ENCODE results near the gene FGF8.
A peak's percentile ranks its signal among the peaks of the same experiment; 100 is the strongest.

The FGF8 gene

GRCh38 chr10:101775273-101776160, at the start of gene FGF8:
Gene FGF8 (minus strand): TSS chr10:101776114. CDS start chr10:101775900, 214 bp downstream.
- no peak for TF ChIP-seq CTCF (IDR thresholded peaks at IDR 0.05; ENCODE audit: control insufficient read depth, insufficient read depth, low read depth, low read length, missing control alignments)
- no peak for DNase-seq (ENCODE audit: low read depth)
- H3K4me3 ChIP-seq (ENCODE audit: control insufficient read depth, low read depth, low read length), result no peak within 1 kb of the TSS

- no peak for TF ChIP-seq CTCF (IDR thresholded peaks at IDR 0.05; ENCODE audit: control insufficient read depth, insufficient read depth, low read depth, low read length, missing control alignments)
- no peak for DNase-seq (ENCODE audit: low read depth)
- H3K4me3 ChIP-seq (ENCODE audit: control insufficient read depth, low read depth, low read length), result no peak overlapping the region
Measured at GRCh38 chr10:101824736-101825135, 48.8 kb upstream of the FGF8 start.

GRCh38 chr10:101818872-101819633, 43.1 kb upstream of the FGF8 start:
- H3K4me3 ChIP-seq (ENCODE audit: control insufficient read depth, low read depth, low read length), result peak overlapping the region; percentile 14
- DNase-seq (ENCODE audit: low read depth), result no peak
- TF ChIP-seq CTCF (IDR thresholded peaks at IDR 0.05; ENCODE audit: control insufficient read depth, insufficient read depth, low read depth, low read length, missing control alignments), result no peak

GRCh38 chr10:101818119-101818871, 42.4 kb upstream of the FGF8 start, which contains the start of gene OGA:
Gene OGA (minus strand): TSS chr10:101818444. CDS start chr10:101818022, 422 bp downstream.
- no peak for TF ChIP-seq CTCF (IDR thresholded peaks at IDR 0.05; ENCODE audit: control insufficient read depth, insufficient read depth, low read depth, low read length, missing control alignments)
- peak within 1 kb of the TSS; percentile 92 for H3K4me3 ChIP-seq (ENCODE audit: control insufficient read depth, low read depth, low read length)
- DNase-seq (ENCODE audit: low read depth), result peak; percentile 100

GRCh38 chr10:101817337-101818118, 41.6 kb upstream of the FGF8 start:
- no peak for TF ChIP-seq CTCF (IDR thresholded peaks at IDR 0.05; ENCODE audit: control insufficient read depth, insufficient read depth, low read depth, low read length, missing control alignments)
- DNase-seq (ENCODE audit: low read depth), result peak; percentile 81
- H3K4me3 ChIP-seq (ENCODE audit: control insufficient read depth, low read depth, low read length), result peak overlapping the region; percentile 92
